OCI-LY7 (cell line): ENCODE data around the gene GPR180. TPM values are rescaled to one million over a fixed set of nuclear protein-coding genes. Genes with fewer than 3 reads are reported as not detected.

ENCODE experiments used
- BruUV-seq: library from RNA; stranded (reverse); fragments of 400-500 nt; replicated peaks from 2 replicates; lab custom pipeline; 2021; lab: Mats Ljungman, UMichigan
- CTCF ChIA-PET: fragments of 300-600 bp; sonication (Branson Sonifier 250); formaldehyde crosslinking; loops from one replicate; lab custom pipeline; 2022; ENCODE audit warnings: antibody characterized with exemption; ENCODE audit not compliant: unreplicated experiment; lab: Charles Lee
- POLR2A ChIA-PET: fragments of 300-600 bp; sonication (Branson Sonifier 250); formaldehyde crosslinking; loops from one replicate; lab custom pipeline; 2022; ENCODE audit warnings: antibody characterized with exemption; lab: Charles Lee
- DNase-seq: peaks from one replicate; pipeline ENCODE4 v3.0.0-alpha.2; 2015; ENCODE audit warnings: low spot score
- H2AFZ ChIP-seq: fragments of 200-600 bp; sonication (generic), shearing (Covaris generic); 2 replicates; pipeline ENCODE4 v1.6.1; 2014; ENCODE audit warnings: mild to moderate bottlenecking, antibody characterized with exemption, low read length, moderate library complexity
- H3K27ac ChIP-seq: fragments of 200-600 bp; sonication (generic); 2 replicates; pipeline ENCODE4 v1.5.1; 2014; ENCODE audit warnings: mixed run types, low read depth, mild to moderate bottlenecking, moderate library complexity, low read length, inconsistent platforms; ENCODE audit not compliant: poor library complexity, severe bottlenecking
- H3K36me3 ChIP-seq: fragments of 200-600 bp; sonication (generic); 2 replicates; pipeline ENCODE4 v1.6.1; 2014; ENCODE audit warnings: mild to moderate bottlenecking, antibody characterized with exemption, low read length, moderate library complexity, mixed read lengths; ENCODE audit not compliant: insufficient read depth
- H3K4me1 ChIP-seq: fragments of 200-600 bp; sonication (generic); 2 replicates; pipeline ENCODE4 v1.5.1; 2014; ENCODE audit warnings: mild to moderate bottlenecking, low read length; ENCODE audit not compliant: insufficient read depth, poor library complexity, severe bottlenecking
- H3K4me2 ChIP-seq: fragments of 200-600 bp; sonication (generic); 2 replicates; pipeline ENCODE4 v1.6.1; 2014; ENCODE audit warnings: mild to moderate bottlenecking, low read length
- H3K4me3 ChIP-seq: fragments of 200-600 bp; sonication (generic); 2 replicates; pipeline ENCODE4 v1.5.1; 2014; ENCODE audit warnings: mild to moderate bottlenecking, low read depth, low read length; ENCODE audit not compliant: poor library complexity, severe bottlenecking
- H3K79me2 ChIP-seq: fragments of 200-600 bp; sonication (generic); 2 replicates; pipeline ENCODE4 v1.6.1; 2016; ENCODE audit warnings: low read depth, mild to moderate bottlenecking, low read length, moderate library complexity, mixed read lengths; ENCODE audit not compliant: insufficient read depth
- H3K9me2 ChIP-seq: fragments of 200-600 bp; sonication (generic); 2 replicates; pipeline ENCODE4 v1.6.1; 2016; ENCODE audit warnings: mild to moderate bottlenecking, low read length, mixed read lengths; ENCODE audit not compliant: insufficient read depth
- H3K9me3 ChIP-seq: fragments of 200-600 bp; sonication (generic); 2 replicates; pipeline ENCODE4 v1.6.1; 2014; ENCODE audit warnings: mild to moderate bottlenecking, mixed run types, low read length, mixed read lengths
- H4K20me1 ChIP-seq: fragments of 200-600 bp; sonication (generic); 2 replicates; pipeline ENCODE4 v1.6.1; 2014; ENCODE audit warnings: mild to moderate bottlenecking, antibody characterized with exemption, low read length, moderate library complexity, mixed read lengths; ENCODE audit not compliant: insufficient read depth
- EZH2phosphoT487 ChIP-seq: fragments of 200-600 bp; sonication (generic); IDR thresholded peaks from 2 replicates; pipeline ENCODE4 v1.6.1; 2018; ENCODE audit warnings: low read depth, borderline replicate concordance, mild to moderate bottlenecking, mixed run types, antibody characterized with exemption, low read length, moderate library complexity, mixed read lengths
- intact Hi-C: fragments of 100-400 bp; cut with micrococcal nuclease; formaldehyde crosslinking; loops from one replicate; pipeline ENCODE4 v1.10.0; 2022; ENCODE audit not compliant: unreplicated experiment
- total RNA-seq, 2 experiments: library from RNA; depleted of rRNA in 1 of 2; stranded (reverse); fragments of >200 nt in 1 of 2; shearing (Covaris generic) in 1 of 2; gene quantifications; 2 replicates each; pipeline ENCODE4 v1.2.3, GENCODE V29; 2014 to 2022
- TF ChIP-seq, protein P1 (sequence below): fragments of 200-600 bp; sonication (generic); conservative IDR thresholded peaks from 2 replicates; pipeline ENCODE4 v1.5.1; 2014; ENCODE audit warnings: mild to moderate bottlenecking, antibody characterized with exemption, low read length, moderate library complexity, mixed read lengths

GPR180 gene
- total RNA-seq, 2 experiments from 2014 or later: 3.9 to 4.1 TPM

DNA sequence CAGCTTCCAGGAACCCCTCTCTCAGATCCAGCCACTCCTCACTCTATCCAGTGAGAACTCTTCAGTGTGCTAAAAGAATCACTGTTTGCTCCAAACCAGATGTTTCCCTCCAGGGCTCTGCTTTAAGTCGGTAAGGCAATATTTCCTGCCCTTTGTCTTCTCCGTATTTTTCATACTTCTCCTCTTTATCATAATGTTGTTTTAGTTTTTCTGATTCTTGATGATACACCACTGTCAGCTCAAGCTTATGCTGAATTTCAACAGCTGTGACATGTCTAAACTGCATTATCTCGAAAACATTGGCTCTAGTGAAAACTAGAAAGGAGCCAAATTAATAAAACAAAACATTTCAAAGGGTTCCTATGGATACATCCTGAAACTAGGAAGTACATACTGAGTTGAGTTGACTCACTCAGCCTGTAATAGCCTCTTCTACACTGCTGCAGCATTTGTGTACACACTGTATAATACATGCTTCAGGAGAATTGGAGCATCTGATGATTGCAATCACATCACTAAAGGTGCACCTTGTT lies 39.8 kb downstream of the GPR180 start:
- ChIA-PET CTCF (no interaction called here), POLR2A (no interaction called here)
- no peaks in the 10 kb centered on the region for H3K9me3 ChIP-seq
- TF ChIP-seq EZH2phosphoT487: no peak
- TF ChIP-seq, protein P1, sequence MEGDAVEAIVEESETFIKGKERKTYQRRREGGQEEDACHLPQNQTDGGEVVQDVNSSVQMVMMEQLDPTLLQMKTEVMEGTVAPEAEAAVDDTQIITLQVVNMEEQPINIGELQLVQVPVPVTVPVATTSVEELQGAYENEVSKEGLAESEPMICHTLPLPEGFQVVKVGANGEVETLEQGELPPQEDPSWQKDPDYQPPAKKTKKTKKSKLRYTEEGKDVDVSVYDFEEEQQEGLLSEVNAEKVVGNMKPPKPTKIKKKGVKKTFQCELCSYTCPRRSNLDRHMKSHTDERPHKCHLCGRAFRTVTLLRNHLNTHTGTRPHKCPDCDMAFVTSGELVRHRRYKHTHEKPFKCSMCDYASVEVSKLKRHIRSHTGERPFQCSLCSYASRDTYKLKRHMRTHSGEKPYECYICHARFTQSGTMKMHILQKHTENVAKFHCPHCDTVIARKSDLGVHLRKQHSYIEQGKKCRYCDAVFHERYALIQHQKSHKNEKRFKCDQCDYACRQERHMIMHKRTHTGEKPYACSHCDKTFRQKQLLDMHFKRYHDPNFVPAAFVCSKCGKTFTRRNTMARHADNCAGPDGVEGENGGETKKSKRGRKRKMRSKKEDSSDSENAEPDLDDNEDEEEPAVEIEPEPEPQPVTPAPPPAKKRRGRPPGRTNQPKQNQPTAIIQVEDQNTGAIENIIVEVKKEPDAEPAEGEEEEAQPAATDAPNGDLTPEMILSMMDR: no peak
- no peak overlapping the region for H2AFZ ChIP-seq
- no peaks in the 10 kb centered on the region for H4K20me1 ChIP-seq
- BruUV-seq: no TSS peak
- no peak overlapping the region for H3K27ac ChIP-seq
- no peaks in the 10 kb centered on the region for H3K9me2 ChIP-seq
- no peaks in the 10 kb centered on the region for H3K36me3 ChIP-seq
- H3K4me3 ChIP-seq: no peak overlapping the region
- no peaks in the 10 kb centered on the region for H3K79me2 ChIP-seq
- H3K4me1 ChIP-seq: no peaks in the 10 kb centered on the region
- no peak for DNase-seq
- H3K4me2 ChIP-seq: no peak overlapping the region
- intact Hi-C loops: no loop called here

DNA sequence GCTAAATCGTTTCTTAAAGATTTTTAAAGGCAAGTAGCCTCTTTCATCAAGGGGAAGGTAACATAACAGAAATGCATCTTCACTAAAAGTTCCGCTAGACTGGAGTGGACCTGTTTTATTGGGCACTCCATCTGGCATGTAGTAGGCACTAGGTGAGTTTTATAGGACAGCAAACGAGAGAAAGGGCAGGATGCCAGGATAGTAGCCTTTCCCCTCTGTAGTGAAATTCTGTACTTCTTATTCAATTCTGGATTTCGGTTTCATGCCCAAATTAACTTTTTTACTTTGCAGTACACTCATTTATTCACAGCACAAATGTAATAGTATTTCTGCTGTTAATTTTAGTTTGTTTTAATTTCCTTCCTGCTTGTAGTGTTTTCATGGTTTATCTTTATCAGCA lies 45.2 kb downstream of the GPR180 start:
- Histone ChIP-seq H3K4me3 (no peak overlapping the region), H3K4me1 (no peaks in the 10 kb centered on the region), H3K9me2 (no peaks in the 10 kb centered on the region), H4K20me1 (no peaks in the 10 kb centered on the region), H3K36me3 (no peaks in the 10 kb centered on the region), H3K9me3 (no peaks in the 10 kb centered on the region), H3K4me2 (no peak overlapping the region), H3K79me2 (no peaks in the 10 kb centered on the region), H2AFZ (no peak overlapping the region), H3K27ac (no peak overlapping the region)
- TF ChIP-seq, protein P1: no peak
- no peak for TF ChIP-seq EZH2phosphoT487
- no TSS peak for BruUV-seq
- ChIA-PET CTCF (no interaction called here), POLR2A (no interaction called here)
- no peak for DNase-seq
- intact Hi-C loops: no loop called here

DNA sequence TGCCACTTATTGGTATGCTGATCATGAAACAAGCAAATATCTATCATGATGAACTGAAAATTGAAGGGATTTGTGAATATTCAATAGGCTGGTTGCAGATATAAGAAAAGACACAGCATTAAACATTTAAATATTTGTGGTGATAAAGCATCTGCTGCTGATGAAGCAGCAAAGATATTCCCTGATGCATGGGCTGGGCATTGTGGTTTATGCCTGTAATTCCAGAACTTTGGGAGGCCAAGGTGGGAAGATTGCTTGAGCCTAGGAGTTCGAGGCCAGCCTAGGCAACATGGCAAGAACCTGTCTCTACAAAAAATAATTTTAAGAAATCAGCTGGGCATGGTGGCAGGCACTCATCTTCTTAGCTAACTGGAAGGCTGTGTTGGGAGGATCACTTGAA lies 54.5 kb downstream of the GPR180 start:
- H3K4me1 ChIP-seq: no peaks in the 10 kb centered on the region
- intact Hi-C loops: no loop called here
- BruUV-seq: no TSS peak

More for the DNA sequence above, 54.5 kb downstream of the GPR180 start:
- H2AFZ ChIP-seq: no peak overlapping the region
- H3K36me3 ChIP-seq: no peaks in the 10 kb centered on the region
- POLR2A ChIA-PET: no interaction called here
- no peak for DNase-seq
- no peak overlapping the region for H3K4me2 ChIP-seq
- no peaks in the 10 kb centered on the region for H3K79me2 ChIP-seq
- no peak overlapping the region for H3K4me3 ChIP-seq
- no peak overlapping the region for H3K27ac ChIP-seq
- H3K9me2 ChIP-seq: no peaks in the 10 kb centered on the region
- no peaks in the 10 kb centered on the region for H4K20me1 ChIP-seq
- CTCF ChIA-PET: no interaction called here
- TF ChIP-seq EZH2phosphoT487: no peak
- TF ChIP-seq, protein P1: no peak
- no peaks in the 10 kb centered on the region for H3K9me3 ChIP-seq
